Measurements from ENCODE around the gene MYCBP2.

The MYCBP2 gene

DNA sequence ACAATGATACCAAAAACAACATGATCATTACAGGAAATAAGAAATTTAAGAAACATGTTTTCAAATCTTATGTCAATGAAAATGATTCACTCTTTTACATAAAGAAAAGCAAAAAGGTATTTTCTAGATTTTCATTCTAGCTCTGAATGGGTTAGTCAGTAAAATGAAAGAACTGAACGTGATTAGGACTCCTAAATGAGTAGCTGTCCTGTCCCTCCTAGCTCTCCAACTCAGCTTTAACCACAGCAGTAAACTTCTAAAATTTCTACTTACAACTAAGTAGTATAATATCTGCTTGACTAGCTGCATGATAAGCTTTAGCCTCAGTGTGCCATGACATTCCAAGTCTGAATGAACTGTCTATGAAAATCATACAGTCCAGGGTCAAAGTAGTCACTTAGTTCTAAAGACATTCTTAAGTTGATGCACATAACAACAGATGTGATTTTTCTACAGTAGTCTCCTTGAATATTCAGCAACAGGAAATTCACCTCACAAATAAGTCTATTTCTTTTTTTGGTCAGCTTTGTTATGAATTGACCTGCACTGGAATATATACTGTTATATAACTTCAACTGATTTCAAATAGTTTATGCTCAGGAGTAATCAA, 136.4 kb downstream of the MYCBP2 start:
- no peak for DNase-seq

- DNase-seq, result no peak
Observed at GRCh38 chr13:77185721-77186120, 141.2 kb downstream of the MYCBP2 start.

- DNase-seq, result peak in 1 of 2 donors; percentile 5
Observed at GRCh38 chr13:77184455-77184854, 142.4 kb downstream of the MYCBP2 start.

DNA sequence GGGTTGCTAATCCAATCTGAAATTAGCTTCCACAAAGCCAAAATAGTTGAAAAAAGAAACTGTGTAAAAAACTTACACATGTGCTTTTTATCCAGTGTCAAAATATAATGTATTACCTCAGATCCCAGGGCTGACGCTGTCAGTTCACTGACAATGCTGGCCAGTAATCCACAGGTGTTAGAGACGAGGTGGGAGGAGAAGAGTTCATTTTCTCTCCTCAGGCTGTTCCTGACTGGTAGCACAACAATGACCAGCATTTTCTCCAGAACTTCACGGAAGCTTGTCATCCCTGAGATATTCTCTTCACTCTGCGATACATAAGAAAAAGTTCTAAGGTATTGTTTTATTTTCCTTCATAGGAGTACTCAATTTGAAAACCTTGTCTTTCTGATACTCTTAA, 146.9 kb downstream of the MYCBP2 start:
- DNase-seq, result no peak

- no peak for DNase-seq
Observed at GRCh38 chr13:77177646-77178045, 149.2 kb downstream of the MYCBP2 start.

DNA sequence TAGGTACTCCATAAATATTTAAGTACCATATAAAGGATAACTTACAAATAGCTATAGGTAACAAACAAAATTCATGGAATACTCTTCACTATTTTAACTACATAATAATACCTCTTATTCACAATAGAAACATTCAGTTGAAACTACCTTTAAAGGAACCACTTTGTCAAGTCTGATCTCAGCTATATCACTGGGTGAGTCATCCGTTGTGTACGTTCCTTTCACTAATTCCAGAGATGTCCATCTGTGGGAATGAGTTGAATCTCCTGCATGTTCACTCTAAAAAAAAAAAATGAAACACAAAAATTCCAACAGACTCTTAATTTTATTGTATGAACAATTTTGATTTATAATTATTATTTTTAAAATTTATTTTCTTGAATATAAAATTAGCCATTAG, 150.5 kb downstream of the MYCBP2 start:
- no peak for DNase-seq

- peak in 1 of 2 donors; percentile 13 for DNase-seq
Observed at GRCh38 chr13:77172650-77173049, 154.2 kb downstream of the MYCBP2 start.

- no peak for DNase-seq
Observed at GRCh38 chr13:77171451-77171850, 155.4 kb downstream of the MYCBP2 start.

- no peak for DNase-seq
Observed at GRCh38 chr13:77168237-77168636, 158.7 kb downstream of the MYCBP2 start.

GRCh38 chr13:77150651-77151050, 176.2 kb downstream of the MYCBP2 start:
- DNase-seq, result no peak

DNA sequence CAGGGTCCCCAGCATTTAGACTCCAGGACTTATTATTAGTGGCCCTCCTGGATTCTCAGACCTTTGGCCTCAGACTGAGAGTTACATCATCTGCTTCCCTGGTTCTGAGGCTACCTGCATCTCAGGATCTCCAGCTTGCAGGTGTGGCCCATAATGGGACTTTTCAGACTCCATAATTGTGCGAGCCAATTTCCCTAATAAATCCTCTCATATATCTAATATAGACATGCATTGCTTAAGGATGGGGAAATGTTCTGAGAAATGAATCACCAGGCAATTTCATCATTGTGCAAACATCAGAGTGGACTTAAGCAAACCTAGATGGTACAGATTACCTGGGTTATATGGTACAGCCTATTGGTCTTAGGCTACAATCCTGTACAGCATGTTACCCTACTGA, 183.5 kb downstream of the MYCBP2 start:
- no peak for DNase-seq

DNA sequence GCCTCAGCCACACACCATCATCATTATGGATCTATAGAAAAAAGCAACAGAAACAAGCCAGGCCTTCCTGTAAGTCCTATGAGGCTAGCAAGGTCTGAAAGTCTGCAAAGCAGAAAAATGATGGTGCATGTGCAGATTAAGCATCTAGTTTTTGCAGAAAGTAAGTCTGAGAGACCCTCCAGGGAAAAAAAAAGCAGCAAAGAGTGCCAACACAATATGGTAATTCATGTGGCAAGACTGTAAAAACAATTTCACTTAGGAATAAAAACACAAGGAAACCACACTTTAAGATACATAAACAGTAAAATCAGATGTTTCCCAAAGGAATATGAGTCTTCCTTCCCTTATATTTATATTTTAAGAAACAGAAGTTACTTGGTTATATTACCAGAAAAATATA, 187.6 kb downstream of the MYCBP2 start:
- DNase-seq, result no peak

DNA sequence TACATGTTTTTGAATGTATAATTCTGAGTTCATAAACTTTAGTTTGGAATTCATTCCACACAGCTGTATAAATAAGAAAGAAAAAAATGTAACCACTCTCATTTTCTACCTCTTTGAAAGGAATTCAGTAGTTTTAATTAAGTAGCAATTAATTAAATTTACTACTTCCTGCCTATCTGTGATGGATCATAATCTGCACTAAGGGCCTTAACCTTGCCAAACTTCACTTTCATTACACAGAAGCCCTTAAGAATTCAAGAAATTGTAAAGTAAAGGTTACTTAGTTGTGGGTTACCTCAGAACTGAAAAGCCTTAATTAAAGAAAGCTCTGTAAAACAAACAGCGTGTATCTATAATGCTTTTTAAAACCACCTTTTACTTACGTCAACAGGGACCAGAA, 188.1 kb downstream of the MYCBP2 start:
- DNase-seq, result no peak

DNA sequence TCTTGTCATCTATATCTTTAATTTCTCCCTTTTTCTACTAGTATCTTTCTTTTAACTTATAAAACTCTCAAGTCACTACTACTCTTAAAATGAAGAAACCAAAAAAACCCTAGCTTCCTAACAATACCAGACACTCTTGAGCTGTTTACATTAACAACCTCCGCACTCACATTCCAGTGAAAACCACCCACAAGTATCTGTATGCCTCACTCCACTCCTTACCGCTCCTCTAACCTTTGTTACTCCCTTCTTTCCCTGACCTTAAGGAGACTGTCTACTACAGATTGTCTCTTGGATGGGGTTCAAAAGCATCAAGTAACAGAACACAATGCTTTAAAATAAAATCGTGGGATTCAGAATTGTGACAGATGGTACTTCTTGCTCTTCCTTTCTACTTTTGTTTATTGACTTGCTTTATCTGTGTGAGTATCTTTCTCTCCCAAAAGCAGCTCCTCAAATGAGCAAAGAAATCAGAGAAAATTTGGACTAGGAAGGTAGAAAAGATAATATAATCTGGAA, 189.9 kb downstream of the MYCBP2 start:
- DNase-seq, result no peak

DNA sequence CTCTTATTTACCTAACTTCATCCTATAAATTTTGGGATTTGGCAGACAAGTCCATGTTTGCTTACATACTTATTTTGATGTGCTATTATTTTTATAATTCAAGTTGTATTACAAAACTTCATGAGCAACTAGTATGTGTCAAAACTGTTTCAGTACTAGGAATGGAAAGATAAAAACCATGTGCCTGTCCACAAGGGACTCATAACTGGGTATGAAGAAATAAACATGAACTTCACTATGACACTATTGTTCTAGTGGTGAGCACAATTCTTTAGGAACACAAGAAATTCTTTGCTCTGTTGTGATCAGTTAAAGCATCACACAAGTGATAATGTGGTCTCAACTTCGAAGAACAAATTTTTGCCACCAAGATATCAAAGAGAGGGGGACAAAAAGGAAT, 202.5 kb downstream of the MYCBP2 start:
- DNase-seq, result no peak

GRCh38 chr13:77118134-77118533, 208.8 kb downstream of the MYCBP2 start:
- DNase-seq, result no peak

DNA sequence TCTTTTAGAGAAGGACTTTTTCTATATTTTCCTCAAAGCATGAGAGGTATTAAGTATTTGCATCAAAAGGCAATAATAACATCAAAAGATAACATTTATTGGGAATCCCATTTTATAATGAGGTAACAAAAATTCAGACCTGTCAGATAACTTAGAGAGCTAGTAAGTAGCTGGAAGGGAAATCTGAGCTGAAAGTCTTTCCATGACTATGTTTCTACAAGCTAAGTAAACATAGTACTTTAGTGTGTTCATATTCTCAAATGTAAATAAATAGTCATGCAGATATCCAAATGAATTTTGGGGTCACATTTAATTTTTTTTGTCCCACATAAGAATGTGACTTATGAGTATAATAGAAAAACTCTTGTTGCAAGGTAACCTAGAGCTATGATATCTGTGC, 212.6 kb downstream of the MYCBP2 start:
- DNase-seq, result no peak

DNA sequence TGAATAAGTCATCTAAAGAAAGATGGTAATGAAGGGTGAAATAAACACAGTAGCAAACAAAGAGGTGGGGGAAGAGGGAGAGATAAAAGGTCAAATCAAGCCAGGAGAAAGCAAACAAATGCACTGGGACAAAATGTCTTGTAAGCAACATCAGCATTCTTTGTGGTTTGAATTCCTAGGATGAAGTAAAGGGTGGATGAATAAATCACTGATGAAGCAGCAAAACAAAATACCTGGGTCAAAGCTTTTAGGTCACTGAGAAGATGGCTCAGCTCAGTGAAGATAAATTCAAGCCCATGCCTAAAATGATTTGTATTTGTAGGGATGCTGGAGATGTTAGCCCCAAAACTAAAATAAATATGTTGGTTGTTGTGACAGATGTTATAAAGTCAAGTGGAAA, 213.4 kb downstream of the MYCBP2 start:
- DNase-seq, result no peak

GRCh38 chr13:77105051-77105450, 221.8 kb downstream of the MYCBP2 start:
- no peak for DNase-seq

GRCh38 chr13:77099415-77099814, 227.5 kb downstream of the MYCBP2 start:
- DNase-seq, result no peak

DNA sequence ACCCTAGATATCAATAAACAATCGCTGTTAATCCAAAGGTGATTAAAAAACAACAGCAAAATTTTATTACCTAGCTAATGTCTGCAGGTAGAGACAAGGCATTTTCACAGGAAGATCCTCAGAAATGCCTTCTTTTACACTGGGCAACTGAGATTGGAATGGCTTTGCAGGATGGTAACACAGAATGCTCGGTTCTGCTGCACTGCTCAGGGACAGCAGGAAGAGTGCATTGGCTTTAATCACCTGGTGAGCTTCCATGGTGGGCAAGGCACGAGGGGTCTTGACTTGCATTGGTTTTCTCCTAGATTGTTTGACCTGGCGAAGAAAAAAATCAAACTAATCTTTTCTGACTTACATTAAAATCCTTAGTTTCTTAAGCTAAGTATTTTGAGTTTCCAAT, 231.6 kb downstream of the MYCBP2 start:
- DNase-seq, result no peak

DNA sequence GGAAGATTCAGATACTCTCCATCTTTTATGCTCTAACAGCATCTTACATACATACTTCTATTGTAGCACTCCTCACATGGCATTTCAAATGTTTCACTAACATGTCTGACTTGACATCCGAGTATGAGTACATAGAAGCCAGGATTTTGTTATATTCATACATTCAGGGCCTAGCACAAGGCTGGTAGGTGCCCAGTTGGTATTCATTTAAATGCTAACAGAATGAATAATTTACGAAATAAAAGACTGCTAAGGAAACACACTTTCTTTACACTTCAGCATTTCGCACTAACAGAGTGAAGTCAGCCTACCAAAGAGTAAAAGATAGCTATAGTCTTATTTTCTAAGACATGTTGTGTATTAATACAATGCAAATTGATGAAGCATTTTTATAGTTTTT, 232.1 kb downstream of the MYCBP2 start:
- DNase-seq, result no peak

GRCh38 chr13:77093735-77094134, 233.2 kb downstream of the MYCBP2 start:
- no peak for DNase-seq

- DNase-seq, result no peak
Observed at GRCh38 chr13:77084755-77085154, 242.1 kb downstream of the MYCBP2 start.

DNA sequence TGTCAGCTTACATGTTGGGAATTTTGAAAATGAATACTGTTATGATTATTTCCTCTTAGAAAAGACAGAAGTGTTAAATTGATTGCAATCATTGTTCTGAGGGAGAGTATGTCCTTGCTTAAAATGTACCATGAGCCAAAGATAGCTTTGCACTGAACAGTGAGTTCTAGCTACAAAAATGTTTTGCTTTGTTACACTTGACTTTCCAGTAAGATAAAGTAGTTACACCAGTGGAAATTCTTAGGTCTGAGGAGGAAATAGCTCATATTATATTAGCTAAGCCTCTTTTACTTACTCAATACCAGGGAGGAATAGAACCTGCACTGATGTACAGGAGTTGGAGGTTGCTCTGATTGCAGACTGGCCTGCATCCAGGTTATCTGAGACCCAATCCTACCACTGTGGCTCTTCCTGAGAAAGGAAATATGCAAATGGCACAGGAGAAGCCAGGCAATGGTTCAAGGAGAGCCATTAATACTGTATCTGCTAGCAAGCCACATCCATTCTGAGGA, 246.9 kb downstream of the MYCBP2 start:
- no peak for DNase-seq
